ENCODE data around the gene PPARA. TPM values are rescaled to one million over a fixed set of nuclear protein-coding genes. Genes with fewer than 3 reads are reported as not detected.

PPARA gene
- total and polyA plus RNA-seq, 2 donors (not counting 1 experiment from before 2014, with no cell fraction given) = 4.1 to 29.8 TPM

DNA sequence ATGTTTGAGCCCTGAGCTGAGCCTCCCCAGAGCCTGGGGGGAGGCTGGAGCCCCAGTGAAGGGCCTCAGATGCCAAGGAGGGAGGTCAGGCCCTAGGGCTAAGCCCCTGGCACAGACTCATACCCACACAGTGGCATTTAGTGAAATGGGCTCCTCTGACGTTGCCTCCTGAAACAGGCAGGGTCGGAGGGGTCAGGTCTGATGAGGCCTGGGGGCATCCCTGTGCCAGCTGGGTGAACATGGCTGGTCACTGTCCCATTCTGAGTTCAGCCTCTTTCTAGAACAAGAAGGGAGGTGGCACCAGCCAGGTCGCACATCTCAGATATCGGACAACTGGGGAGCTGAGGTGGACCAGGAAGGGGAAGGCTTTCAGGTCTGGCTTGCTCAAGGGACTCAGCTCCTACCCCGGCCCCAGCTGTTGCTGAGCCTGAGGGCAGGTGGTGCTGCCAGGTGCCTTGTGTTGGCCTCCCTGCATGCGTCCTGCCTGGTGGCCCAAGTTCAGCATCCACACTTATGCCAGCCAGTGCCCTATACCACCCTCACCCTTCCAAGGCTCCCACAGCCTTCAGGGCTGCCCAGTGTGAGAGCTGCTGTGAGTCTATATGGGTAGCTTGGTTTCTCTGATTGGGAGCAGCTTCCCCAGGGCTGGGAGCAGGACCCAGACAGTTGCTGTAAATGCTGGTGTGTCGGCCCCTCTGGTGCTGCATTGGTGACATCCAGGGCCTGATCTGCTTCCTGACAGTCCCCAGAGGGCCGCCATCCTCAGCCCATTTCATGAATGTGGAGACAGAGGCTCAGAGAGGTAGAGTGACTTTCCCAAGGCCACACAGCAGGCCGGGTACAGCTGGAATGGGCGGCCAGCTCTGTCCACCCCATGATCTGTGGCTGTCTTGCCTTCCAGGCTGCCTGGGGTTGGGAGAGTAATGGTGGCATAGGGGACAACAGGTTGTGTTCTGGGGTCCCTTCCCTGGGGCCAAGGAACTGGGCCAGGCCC, 32.8 kb upstream of the PPARA start:
- Histone ChIP-seq H3K9ac (ENCODE audit: low read length) (no peak overlapping the region), H3K79me2 (ENCODE audit: control insufficient read depth, insufficient read depth, low read length) (no peaks in the 10 kb centered on the region), H3K4me3 (ENCODE audit: control extremely low read depth in 1 of 5, extremely low read depth in 1 of 5, insufficient read depth in 1 of 5, low read depth in 2 of 5, low read length in 4 of 5) (no peak overlapping the region), H2AFZ (ENCODE audit: insufficient read depth, low read depth, low read length, poor library complexity, severe bottlenecking) (no peak overlapping the region), H3K36me3 (replicated peaks in 1 of 2; ENCODE audit: control extremely low read depth in 1 of 2, control insufficient read depth in 1 of 2, extremely low read depth in 1 of 2, insufficient read depth in 2 of 2, low read length in 1 of 2) (no peaks in the 10 kb centered on the region), H4K20me1 (ENCODE audit: control insufficient read depth, insufficient read depth, low read length, poor library complexity, severe bottlenecking) (no peaks in the 10 kb centered on the region), H3K27ac (ENCODE audit: low read length in 2 of 2) (no peak overlapping the region), H3K4me2 (replicated peaks; ENCODE audit: low read depth, low read length, poor library complexity, severe bottlenecking) (no peak overlapping the region), H3K4me1 (ENCODE audit: control insufficient read depth in 2 of 2, insufficient read depth in 2 of 2, low read length in 2 of 2) (peaks cover 1 to 11% of the 10 kb centered on the region in 2 donors), H3K27me3 (replicated peaks in 1 of 4; ENCODE audit: control extremely low read depth in 1 of 4, control insufficient read depth in 3 of 4, insufficient read depth in 4 of 4, low read length in 3 of 4) (no peaks in the 10 kb centered on the region), H3K9me3 (ENCODE audit: control extremely low read depth in 1 of 3, control insufficient read depth in 2 of 3, insufficient read depth in 1 of 3, low read length in 2 of 3) (no peaks in the 10 kb centered on the region)
- DNase-seq (no peak), ATAC-seq (ENCODE audit: low read depth) (no peak)
- Mint-ChIP-seq H3K27me3 (no peaks in the 10 kb centered on the region), H3K9me3 (ENCODE audit: insufficient read depth) (no peaks in the 10 kb centered on the region), H3K4me3 (no peak overlapping the region), H3K4me1 (no peaks in the 10 kb centered on the region), H3K27ac (no peak overlapping the region)
- ChIA-PET POLR2A (interaction anchor here (0.8 to 1.4 kb wide), 3 partner anchors 111 to 214 kb away, joined by 3 to 6 read pairs (median 4); no protein-coding TSS in a partner anchor), CTCF (interaction anchor here (0.6 to 14.1 kb wide), 21 partner anchors 7 to 539 kb away, joined by 3 to 533 read pairs (median 4); partner anchors contain the start of gene GTSE1)
- TF ChIP-seq, protein P1, sequence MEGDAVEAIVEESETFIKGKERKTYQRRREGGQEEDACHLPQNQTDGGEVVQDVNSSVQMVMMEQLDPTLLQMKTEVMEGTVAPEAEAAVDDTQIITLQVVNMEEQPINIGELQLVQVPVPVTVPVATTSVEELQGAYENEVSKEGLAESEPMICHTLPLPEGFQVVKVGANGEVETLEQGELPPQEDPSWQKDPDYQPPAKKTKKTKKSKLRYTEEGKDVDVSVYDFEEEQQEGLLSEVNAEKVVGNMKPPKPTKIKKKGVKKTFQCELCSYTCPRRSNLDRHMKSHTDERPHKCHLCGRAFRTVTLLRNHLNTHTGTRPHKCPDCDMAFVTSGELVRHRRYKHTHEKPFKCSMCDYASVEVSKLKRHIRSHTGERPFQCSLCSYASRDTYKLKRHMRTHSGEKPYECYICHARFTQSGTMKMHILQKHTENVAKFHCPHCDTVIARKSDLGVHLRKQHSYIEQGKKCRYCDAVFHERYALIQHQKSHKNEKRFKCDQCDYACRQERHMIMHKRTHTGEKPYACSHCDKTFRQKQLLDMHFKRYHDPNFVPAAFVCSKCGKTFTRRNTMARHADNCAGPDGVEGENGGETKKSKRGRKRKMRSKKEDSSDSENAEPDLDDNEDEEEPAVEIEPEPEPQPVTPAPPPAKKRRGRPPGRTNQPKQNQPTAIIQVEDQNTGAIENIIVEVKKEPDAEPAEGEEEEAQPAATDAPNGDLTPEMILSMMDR (IDR thresholded peaks at IDR 0.05) = no peak
- TF ChIP-seq EZH2 (IDR thresholded peaks at IDR 0.05; ENCODE audit: borderline replicate concordance, insufficient read depth, low read depth, low read length, poor library complexity, severe bottlenecking) = no peak
- intact Hi-C loops (cut with micrococcal nuclease) = loop anchor here (5.0 kb wide), 2 partner anchors 45 to 60 kb away; no protein-coding TSS in a partner anchor
- 95% methylated on average over 10 of the region's 10 CpGs for WGBS (ENCODE audit: insufficient coverage)

Measured in B cell (primary cell).